Stimulated activated CD8-positive, alpha-beta memory T cell treated with anti-CD3 and anti-CD28 coated beads, Interleukin-2, amount 100 ng/mL, for 1 hour (primary cell): ENCODE measurements around the gene SPRY4.
"Not testable (repeated sequence)": the region's sequence is repeated elsewhere in the genome, so short reads cannot be mapped to it uniquely, and the experiment has no call there.

Source experiments
- DNase-seq, 2 donors: peaks; one replicate each; pipeline ENCODE4 v3.0.0-alpha.2; 2020; ENCODE audit warnings: low read depth in 2 of 2

SPRY4 gene

GRCh38 chr5:142314606-142315005 lies 10.2 kb downstream of the SPRY4 start:
- no peak for DNase-seq

- no peak for DNase-seq
Measured at GRCh38 chr5:142314109-142314508, 10.7 kb downstream of the SPRY4 start.

GRCh38 chr5:142313682-142314081 lies 11.1 kb downstream of the SPRY4 start:
- no peak for DNase-seq

GRCh38 chr5:142313275-142313674 lies 11.5 kb downstream of the SPRY4 start:
- no peak for DNase-seq

- no peak for DNase-seq
Measured at GRCh38 chr5:142312399-142312798, 12.4 kb downstream of the SPRY4 start.

- no peak for DNase-seq
Measured at GRCh38 chr5:142311725-142312124, 13.1 kb downstream of the SPRY4 start.

DNA sequence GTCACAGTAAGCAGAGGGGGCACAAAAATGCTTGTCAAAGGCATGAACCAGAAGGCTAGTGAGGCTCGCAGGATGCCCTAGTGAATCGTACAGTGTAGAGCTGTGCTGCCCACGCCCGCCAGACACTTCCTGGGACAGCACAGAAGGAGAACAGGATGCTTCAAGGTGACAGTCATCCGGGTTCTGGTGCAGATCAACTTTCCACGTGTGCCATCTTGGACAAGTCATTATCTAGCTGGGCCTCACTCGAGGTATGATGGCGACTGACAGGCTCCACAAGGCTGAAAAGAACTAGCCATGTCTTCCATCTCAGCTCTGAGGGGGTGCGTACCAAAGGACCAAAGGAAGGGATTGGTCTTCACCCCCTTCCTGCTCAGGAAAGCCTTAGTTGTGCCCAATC lies 14.0 kb downstream of the SPRY4 start:
- no peak for DNase-seq

GRCh38 chr5:142309747-142310318 lies 15.0 kb downstream of the SPRY4 start:
- no peak for DNase-seq

- no peak for DNase-seq
Measured at GRCh38 chr5:142308358-142308757, 16.5 kb downstream of the SPRY4 start.

DNA sequence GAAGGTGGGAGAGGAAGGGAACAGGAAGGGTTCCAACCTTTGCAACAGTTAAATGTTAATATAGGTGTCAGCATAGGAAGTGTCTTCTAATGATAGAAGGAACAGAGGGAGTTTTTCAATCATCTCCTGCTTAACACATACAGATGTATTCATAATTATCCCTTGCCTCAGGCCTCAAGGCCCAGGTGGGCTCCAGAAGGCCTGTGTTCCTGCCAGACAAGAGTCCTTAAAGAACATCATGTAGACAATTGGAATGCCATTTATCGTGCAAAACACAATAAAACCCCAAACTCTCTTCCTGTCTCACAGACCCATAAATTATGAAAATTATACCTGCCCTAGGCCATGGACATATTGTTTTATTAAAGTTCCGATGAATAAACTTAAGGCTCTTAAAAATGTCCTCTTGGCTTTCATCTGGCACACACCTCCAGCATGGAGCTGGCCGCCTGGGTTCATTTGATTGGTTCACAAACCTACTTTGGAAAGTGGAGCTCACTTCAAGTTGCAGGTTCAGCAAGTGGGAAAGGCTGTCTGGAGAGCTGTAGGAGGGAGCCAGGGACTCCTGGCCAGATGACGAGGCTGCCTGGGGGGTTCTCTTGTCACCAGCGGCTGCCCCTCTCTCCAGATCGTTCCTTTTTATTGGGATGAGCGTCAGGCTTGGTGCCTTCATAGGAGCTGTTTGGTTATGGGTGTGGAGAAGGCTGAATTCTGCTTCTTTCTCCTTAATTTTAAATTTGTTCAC lies 17.5 kb downstream of the SPRY4 start:
- DNase-seq: no peak

- DNase-seq: no peak
Measured at GRCh38 chr5:142306077-142306502, 18.7 kb downstream of the SPRY4 start.

DNA sequence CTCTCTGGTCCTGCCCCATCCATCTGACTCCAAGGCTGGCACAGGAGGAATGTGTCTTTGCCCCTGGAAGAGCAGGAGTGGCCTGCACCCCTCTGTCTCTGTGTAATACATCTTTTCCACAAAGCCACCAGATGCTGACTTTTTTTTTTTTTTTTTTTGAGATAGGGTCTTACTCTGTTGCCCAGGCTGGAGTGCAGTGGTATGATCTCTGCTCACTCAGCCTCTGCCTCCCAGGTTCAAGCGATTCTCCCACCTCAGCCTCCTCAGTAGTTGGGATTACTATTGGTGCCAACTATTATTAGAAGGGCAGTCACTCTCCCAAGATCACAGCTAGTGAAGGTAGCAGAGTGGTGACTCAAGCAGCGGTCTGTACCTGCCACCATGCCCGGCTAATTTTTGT lies 19.6 kb downstream of the SPRY4 start:
- DNase-seq: no peak

GRCh38 chr5:142304013-142304701 lies 20.7 kb downstream of the SPRY4 start:
- DNase-seq: no peak

DNA sequence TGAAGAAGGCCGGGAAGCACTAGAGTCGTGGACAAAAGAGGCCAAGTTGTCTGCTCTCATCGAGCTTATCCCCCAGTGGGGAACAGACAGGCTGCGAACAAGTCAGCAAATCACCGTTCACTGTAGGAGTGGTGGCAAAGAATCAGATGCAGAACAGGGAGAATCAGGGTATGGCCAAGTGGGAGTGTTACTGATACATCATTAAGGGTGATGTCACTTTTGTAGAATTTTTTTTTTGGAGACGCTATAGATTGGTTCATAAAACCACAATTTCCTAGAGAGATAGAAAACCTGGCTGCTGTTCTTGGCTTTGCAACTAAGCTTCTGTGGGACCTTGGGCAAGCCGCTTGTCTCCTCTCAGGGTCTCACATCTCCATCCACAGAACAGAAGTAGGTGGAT lies 21.3 kb downstream of the SPRY4 start:
- no peak for DNase-seq

DNA sequence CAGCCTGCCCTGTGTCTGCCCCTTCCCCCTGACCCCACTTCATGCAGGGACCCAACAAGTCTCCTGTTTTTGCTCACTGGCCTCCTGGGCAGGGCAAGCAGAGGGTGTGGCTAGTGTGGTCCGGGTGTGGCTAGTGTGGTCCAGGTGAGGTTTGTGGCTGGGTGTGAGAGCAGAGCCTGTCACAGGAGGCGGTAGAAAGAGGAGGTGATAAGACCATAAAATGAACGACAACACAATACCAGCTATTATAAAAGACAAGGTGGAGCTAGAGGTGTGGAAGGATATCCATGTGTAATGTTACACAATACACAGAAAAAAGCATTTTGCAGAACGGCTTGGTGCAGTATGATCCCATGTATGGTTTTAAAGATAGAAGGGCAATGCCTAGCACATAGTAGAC lies 23.3 kb downstream of the SPRY4 start:
- no peak for DNase-seq

DNA sequence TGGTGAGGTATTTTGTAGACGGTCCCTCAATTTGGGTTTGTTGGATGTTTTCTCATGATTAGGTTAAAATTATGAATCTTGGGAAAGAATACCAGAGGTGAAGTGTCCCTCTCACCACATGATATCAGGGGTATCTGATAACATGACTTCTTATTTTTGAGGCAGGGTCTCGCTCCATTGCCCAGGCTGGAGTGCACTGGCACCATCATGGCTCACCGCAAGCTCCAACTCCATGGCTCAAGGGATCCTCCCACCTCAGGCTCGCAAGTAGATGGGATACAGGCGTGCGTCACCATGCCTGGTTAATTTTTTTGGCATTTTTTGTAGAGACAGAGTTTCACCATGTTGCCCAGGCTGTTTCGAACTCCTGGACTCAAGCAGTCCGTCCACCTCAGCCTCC lies 24.1 kb downstream of the SPRY4 start:
- no peak for DNase-seq

DNA sequence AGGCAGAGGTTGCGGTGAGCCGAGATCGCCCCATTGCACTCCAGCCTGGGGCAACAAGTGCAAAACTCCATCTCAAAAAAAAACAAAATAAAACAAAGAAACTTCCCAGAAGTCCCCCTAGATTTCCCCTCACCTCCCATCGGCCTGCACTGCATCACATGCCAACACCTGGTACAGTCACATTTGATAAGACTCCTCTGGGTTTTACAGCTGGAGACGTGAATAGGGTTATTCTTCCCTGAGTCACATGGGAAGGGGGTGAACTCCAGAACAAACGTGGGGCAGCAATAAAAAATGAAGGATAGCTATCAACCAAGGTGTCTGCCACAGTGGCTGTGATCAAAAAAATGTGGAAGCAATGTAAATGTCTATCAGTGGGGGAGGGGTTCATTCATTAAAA lies 26.0 kb downstream of the SPRY4 start:
- DNase-seq: no peak

GRCh38 chr5:142297786-142298185 lies 27.0 kb downstream of the SPRY4 start:
- DNase-seq: not testable (repeated sequence)

DNA sequence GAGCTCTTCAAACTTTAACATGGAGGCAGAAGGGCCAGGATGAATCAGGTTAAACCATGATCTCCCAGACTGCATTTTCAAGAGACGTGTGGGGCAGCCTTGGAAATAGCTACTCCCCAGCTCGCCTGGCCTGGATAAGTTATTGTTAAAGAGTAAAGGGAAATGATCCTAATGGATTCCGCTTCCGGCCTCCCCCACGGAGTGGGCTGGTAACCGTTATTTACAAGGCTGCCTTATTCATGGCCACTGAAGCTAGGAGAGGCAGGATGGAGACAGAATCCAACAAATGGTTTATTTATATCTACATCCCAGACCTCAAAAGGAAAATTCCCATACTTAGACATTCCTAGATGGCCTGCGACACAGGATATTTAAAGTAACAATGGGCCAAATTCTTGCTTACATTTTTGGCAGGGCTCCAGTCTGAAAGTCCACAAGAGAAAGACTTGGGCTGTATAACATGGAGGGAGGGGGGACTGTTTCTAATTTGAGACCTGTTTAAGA lies 27.9 kb downstream of the SPRY4 start:
- no peak for DNase-seq

DNA sequence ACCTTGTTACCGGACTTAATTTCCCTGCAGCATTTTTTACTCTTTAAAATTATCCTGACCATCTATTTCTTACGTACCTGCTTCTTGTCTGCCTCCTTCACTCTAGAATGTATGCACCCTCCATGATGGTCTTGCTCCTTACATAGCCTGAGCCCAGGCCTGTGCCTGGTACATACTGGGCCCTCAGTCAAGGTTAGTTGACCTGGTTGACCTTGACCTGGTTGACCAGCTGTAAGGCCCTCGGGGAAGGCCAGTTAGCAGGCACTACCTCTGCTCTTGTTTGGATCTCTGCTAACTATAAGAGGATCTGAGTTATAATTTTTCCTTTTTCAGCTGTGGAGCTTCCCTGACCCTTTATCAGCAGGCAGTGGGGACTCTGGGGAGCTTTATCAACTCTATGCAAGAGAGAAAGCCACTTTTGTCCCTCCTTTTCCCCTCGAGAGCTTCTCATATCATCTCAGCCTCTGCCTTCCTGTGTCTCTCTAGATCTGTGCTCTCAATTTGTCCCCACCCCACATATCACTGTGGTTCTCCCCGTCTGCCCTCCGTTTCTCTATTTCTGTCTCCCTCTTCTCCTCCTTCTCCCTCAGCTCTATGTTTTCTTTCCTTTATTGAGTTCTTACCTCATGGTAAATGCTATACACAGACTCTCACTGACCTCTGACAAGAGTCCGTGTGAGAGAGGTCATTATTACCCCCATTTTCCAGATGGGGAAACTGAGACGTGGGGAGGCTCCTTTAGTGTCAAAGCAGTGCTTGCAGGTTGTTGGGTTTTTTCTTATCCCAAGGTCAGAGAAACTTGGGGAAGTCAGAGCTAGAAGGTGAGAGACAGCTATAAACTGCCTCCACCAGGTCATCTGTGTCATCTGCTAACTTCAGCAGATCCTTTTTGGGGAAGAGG lies 28.6 kb downstream of the SPRY4 start:
- DNase-seq: no peak

DNA sequence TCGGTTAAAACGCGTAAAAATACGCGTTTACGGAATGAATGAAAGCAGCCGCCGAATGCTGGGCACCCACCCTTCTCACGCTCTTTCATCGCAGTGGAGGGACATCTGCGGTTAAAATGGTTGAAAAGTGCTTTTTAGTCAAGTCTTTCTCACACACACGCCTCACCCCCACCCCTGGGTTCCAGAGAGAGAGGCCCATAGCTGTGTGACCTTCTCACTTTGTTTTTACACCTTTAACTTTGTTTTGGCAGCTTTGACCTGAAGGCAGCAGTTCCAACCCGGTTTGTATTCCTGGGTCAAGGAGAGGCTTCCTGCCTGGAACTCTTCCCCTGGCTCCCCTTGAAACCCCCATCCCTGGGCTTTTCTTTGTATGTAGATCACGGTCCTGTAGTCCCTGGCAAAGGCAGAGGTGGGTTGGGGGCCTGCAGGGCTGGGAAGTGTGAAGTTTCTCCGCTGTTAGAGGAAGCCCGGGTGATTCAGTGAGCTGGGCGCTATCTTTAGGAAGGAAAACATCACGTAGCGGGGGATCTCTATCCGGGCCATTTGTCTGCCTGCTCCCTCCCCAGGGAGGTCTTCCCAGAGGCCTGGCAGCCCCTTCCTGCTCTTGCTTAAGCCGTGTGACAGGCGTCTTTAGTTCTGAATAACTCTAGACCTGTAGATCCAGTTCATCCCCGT lies 29.6 kb downstream of the SPRY4 start:
- DNase-seq: no peak
